Renal cortical epithelial cell (primary cell): ENCODE measurements around the gene CHAF1A. TPM values are rescaled to one million over a fixed set of nuclear protein-coding genes. Genes with fewer than 3 reads are reported as not detected.

Experiments used
- DNase-seq: peaks from one replicate; pipeline ENCODE4 v3.0.0-alpha.2; 2011; ENCODE audit warnings: low read depth
- total RNA-seq: library from RNA; depleted of rRNA; stranded (reverse); fragments of >200 nt; gene quantifications from 2 replicates; pipeline ENCODE4 v1.2.3, GENCODE V29; 2014

The CHAF1A gene
- total RNA-seq, 1 donor from 2014 or later, result 5.6 TPM

- no peak for DNase-seq
These were observed 35.6 kb upstream of the CHAF1A start for GRCh38 chr19:4366666-4367335.

- no peak for DNase-seq
These were observed 35.1 kb upstream of the CHAF1A start for GRCh38 chr19:4367336-4367723.

GRCh38 chr19:4367781-4368127 is 34.7 kb upstream of the CHAF1A start:
- no peak for DNase-seq

- DNase-seq, result peak; percentile 27
These were observed 34.2 kb upstream of the CHAF1A start for GRCh38 chr19:4368128-4368820.

- peak; percentile 77 for DNase-seq
These were observed 33.1 kb upstream of the CHAF1A start for GRCh38 chr19:4369109-4369887.

- DNase-seq, result no peak
These were observed 32.6 kb upstream of the CHAF1A start for GRCh38 chr19:4369888-4370260.

- no peak for DNase-seq
These were observed 31.9 kb upstream of the CHAF1A start for GRCh38 chr19:4370418-4371041.

- DNase-seq, result no peak
These were observed 30.9 kb upstream of the CHAF1A start for GRCh38 chr19:4371247-4372164.

- DNase-seq, result no peak
These were observed 30.1 kb upstream of the CHAF1A start for GRCh38 chr19:4372165-4373012.

GRCh38 chr19:4373013-4373367 is 29.4 kb upstream of the CHAF1A start:
- no peak for DNase-seq

- DNase-seq, result no peak
These were observed 28.6 kb upstream of the CHAF1A start for GRCh38 chr19:4373601-4374497.

- DNase-seq, result peak; percentile 69
These were observed 27.8 kb upstream of the CHAF1A start for GRCh38 chr19:4374498-4375163.

GRCh38 chr19:4375164-4376027 is 27.0 kb upstream of the CHAF1A start:
- DNase-seq, result peak; percentile 46

GRCh38 chr19:4376028-4376670 is 26.3 kb upstream of the CHAF1A start:
- DNase-seq, result no peak

- no peak for DNase-seq
These were observed 25.8 kb upstream of the CHAF1A start for GRCh38 chr19:4376671-4376990.

GRCh38 chr19:4376991-4377781 is 25.3 kb upstream of the CHAF1A start:
- DNase-seq, result no peak

- DNase-seq, result no peak
These were observed 23.6 kb upstream of the CHAF1A start for GRCh38 chr19:4378886-4379285.
